Naive thymus-derived CD4-positive, alpha-beta T cell (primary cell): Measurements from ENCODE around the gene IQGAP2. TPM values are rescaled to one million over a fixed set of nuclear protein-coding genes. Genes with fewer than 3 reads are reported as not detected.
"Not testable (repeated sequence)": the region's sequence is repeated elsewhere in the genome, so short reads cannot be mapped to it uniquely, and the experiment has no call there.

Experiments
- ATAC-seq: fragments of 150-1000 bp; cut with Tn5 transposase; 2 replicates; pipeline ENCODE4 v1.10.0; 2021; ENCODE audit warnings: mild to moderate bottlenecking, moderate library complexity
- CTCF ChIA-PET: fragments of 350-600 bp; sonication (Branson Sonifier 250); formaldehyde crosslinking; loops from one replicate; lab custom pipeline; 2021; ENCODE audit warnings: antibody characterized with exemption; lab: Charles Lee
- POLR2A ChIA-PET: fragments of 350-600 bp; sonication (Branson Sonifier 250); formaldehyde crosslinking; loops from one replicate; lab custom pipeline; 2021; ENCODE audit warnings: antibody characterized with exemption, inconsistent platforms; lab: Charles Lee
- DNase-seq, 9 donors: peaks; one replicate each; pipeline versions ENCODE4 v3.0.0 to v3.0.0-alpha.2; 2020 to 2022; ENCODE audit warnings: mixed read lengths in 1 of 9
- H3K27ac ChIP-seq: one replicate; pipeline ENCODE4 v1.7.0; 2013; ENCODE audit warnings: mild to moderate bottlenecking, low read depth, low read length, moderate library complexity
- H3K27me3 ChIP-seq, 2 donors: one replicate each; pipeline ENCODE4 v1.7.0; 2013; ENCODE audit warnings: low read length in 2 of 2, mild to moderate bottlenecking in 2 of 2, moderate library complexity in 2 of 2; ENCODE audit not compliant: control insufficient read depth in 2 of 2, insufficient read depth in 2 of 2
- H3K36me3 ChIP-seq, 3 experiments: 1 replicate in 2 of 3; 2 replicates in 1 of 3; pipeline ENCODE4 v1.7.0; 2013; ENCODE audit warnings: low read length in 3 of 3, mild to moderate bottlenecking in 3 of 3, moderate library complexity in 1 of 3; ENCODE audit not compliant: insufficient read depth in 3 of 3, control insufficient read depth in 2 of 3
- H3K4me1 ChIP-seq, 2 donors: one replicate each; pipeline ENCODE4 v1.7.0; 2013; ENCODE audit warnings: low read length in 2 of 2, mild to moderate bottlenecking in 2 of 2, moderate library complexity in 1 of 2; ENCODE audit not compliant: control insufficient read depth in 2 of 2, insufficient read depth in 2 of 2
- H3K4me3 ChIP-seq: 2 replicates; pipeline ENCODE4 v1.7.0; 2013; ENCODE audit warnings: mild to moderate bottlenecking, low read length
- H3K9me3 ChIP-seq, 3 experiments: 1 replicate in 2 of 3; 2 replicates in 1 of 3; pipeline ENCODE4 v1.7.0; 2013; ENCODE audit warnings: low read length in 3 of 3; ENCODE audit not compliant: control insufficient read depth in 2 of 3
- H3K27ac Mint-ChIP-seq, 9 donors: one replicate each; pipeline ENCODE4 v1.8.0; 2020 to 2022; ENCODE audit warnings: mixed read lengths in 9 of 9, mild to moderate bottlenecking in 8 of 9, moderate library complexity in 5 of 9, inconsistent platforms in 2 of 9
- H3K27me3 Mint-ChIP-seq, 5 donors: one replicate each; pipeline ENCODE4 v1.8.0; 2021 to 2022; ENCODE audit warnings: mixed read lengths in 5 of 5, mild to moderate bottlenecking in 1 of 5
- H3K36me3 Mint-ChIP-seq, 5 donors: one replicate each; pipeline ENCODE4 v1.8.0; 2020 to 2022; ENCODE audit warnings: mixed read lengths in 5 of 5, mild to moderate bottlenecking in 3 of 5, inconsistent platforms in 1 of 5
- H3K4me1 Mint-ChIP-seq, 7 donors: one replicate each; pipeline ENCODE4 v1.8.0; 2020 to 2022; ENCODE audit warnings: mixed read lengths in 7 of 7, mild to moderate bottlenecking in 3 of 7, inconsistent platforms in 1 of 7
- H3K4me3 Mint-ChIP-seq, 10 donors: one replicate each; pipeline ENCODE4 v1.8.0; 2020 to 2022; ENCODE audit warnings: mild to moderate bottlenecking in 10 of 10, mixed read lengths in 10 of 10, moderate library complexity in 6 of 10, inconsistent platforms in 2 of 10
- H3K9me3 Mint-ChIP-seq, 11 donors: one replicate each; pipeline ENCODE4 v1.8.0; 2020 to 2022; ENCODE audit warnings: mixed read lengths in 11 of 11, mild to moderate bottlenecking in 4 of 11, inconsistent platforms in 1 of 11, moderate library complexity in 1 of 11
- intact Hi-C, 2 donors: fragments of 100-400 bp; cut with micrococcal nuclease; formaldehyde crosslinking; loops; one replicate each; pipeline ENCODE4 v1.15.1; 2023
- polyA plus RNA-seq, 2 donors: library from polyadenylated mRNA; unstranded; fragments of 300-500 nt; fragmentation: Illumina TruSeq; gene quantifications; one replicate each; pipeline ENCODE4 v1.2.3, GENCODE V29; 2021
- total RNA-seq, 6 experiments: library from RNA in 5 of 6; stranded (reverse) in 5 of 6; gene quantifications; 1 replicate in 5 of 6; 2 replicates in 1 of 6; pipeline ENCODE4 v1.2.3 and lab custom pipeline; 2021 to 2026

Gene IQGAP2
- total and polyA plus RNA-seq, 7 experiments from 2014 or later: 19.0 to 114 (median 86.3) TPM

- Histone ChIP-seq H3K36me3 (no peaks in the 10 kb centered on the region), H3K4me3 (no peak overlapping the region), H3K27ac (no peak overlapping the region), H3K4me1 (no peaks in the 10 kb centered on the region), H3K27me3 (no peaks in the 10 kb centered on the region), H3K9me3 (no peaks in the 10 kb centered on the region)
- ChIA-PET POLR2A (interaction anchor here (0.7 kb wide), 1 partner anchor 27 kb away, joined by 3 read pairs; no protein-coding TSS in a partner anchor), CTCF (interaction anchor here (0.8 to 1.2 kb wide), 2 partner anchors 11 to 17 kb away, joined by 3 to 5 read pairs; no protein-coding TSS in a partner anchor)
- intact Hi-C loops: loop anchor here in 1 of 2 donors (2.0 kb wide), 1 partner anchor 13 kb away; no protein-coding TSS in a partner anchor
- Mint-ChIP-seq H3K4me3 (no peak overlapping the region), H3K27me3 (no peaks in the 10 kb centered on the region), H3K36me3 (peaks cover 5 to 35% (median 26%) of the 10 kb centered on the region in 5 donors), H3K27ac (no peak overlapping the region), H3K9me3 (peaks cover 0 to 11% (median 3%) of the 10 kb centered on the region in 11 donors), H3K4me1 (peaks cover 9 to 41% (median 25%) of the 10 kb centered on the region in 7 donors)
- no peak for DNase-seq
- ATAC-seq: no peak
These were observed 110.4 kb downstream of the IQGAP2 start for GRCh38 chr5:76513476-76513875.

- H3K4me3 ChIP-seq: no peak overlapping the region
- no peaks in the 10 kb centered on the region for H3K27me3 ChIP-seq
- intact Hi-C loops: no loop called here
- DNase-seq (no peak), ATAC-seq (no peak)
- CTCF ChIA-PET: interaction anchor here (0.7 to 1.2 kb wide), 3 partner anchors 12 to 217 kb away, joined by 3 to 5 read pairs (median 3); no protein-coding TSS in a partner anchor
- Mint-ChIP-seq H3K9me3 (peaks cover 0 to 11% (median 3%) of the 10 kb centered on the region in 11 donors), H3K4me3 (peak overlapping the region in 1 of 10 donors; percentile 25), H3K27ac (peak overlapping the region in 5 of 9 donors; percentile 3 to 26 (median 10)), H3K4me1 (peaks cover 11 to 46% (median 28%) of the 10 kb centered on the region in 7 donors), H3K36me3 (peaks cover 5 to 38% (median 26%) of the 10 kb centered on the region in 5 donors), H3K27me3 (no peaks in the 10 kb centered on the region)
- H3K36me3 ChIP-seq: no peaks in the 10 kb centered on the region
- H3K4me1 ChIP-seq: no peaks in the 10 kb centered on the region
- POLR2A ChIA-PET: interaction anchor here (0.7 kb wide), 1 partner anchor 28 kb away, joined by 3 read pairs; no protein-coding TSS in a partner anchor
- no peak overlapping the region for H3K27ac ChIP-seq
- no peaks in the 10 kb centered on the region for H3K9me3 ChIP-seq
These were observed 111.2 kb downstream of the IQGAP2 start for GRCh38 chr5:76514292-76514691.

GRCh38 chr5:76514713-76515112, 111.6 kb downstream of the IQGAP2 start:
- Mint-ChIP-seq H3K27me3 (no peaks in the 10 kb centered on the region), H3K4me1 (peaks cover 13 to 49% (median 30%) of the 10 kb centered on the region in 7 donors), H3K36me3 (peaks cover 5 to 38% (median 26%) of the 10 kb centered on the region in 5 donors), H3K4me3 (no peak overlapping the region), H3K9me3 (peaks cover 0 to 11% (median 3%) of the 10 kb centered on the region in 11 donors), H3K27ac (peak overlapping the region in 5 of 9 donors; percentile 3 to 53 (median 10))
- ChIA-PET CTCF (interaction anchor here (1.2 kb wide), 1 partner anchor 13 kb away, joined by 5 read pairs; no protein-coding TSS in a partner anchor), POLR2A (no interaction called here)
- intact Hi-C loops: no loop called here
- H3K9me3 ChIP-seq: no peaks in the 10 kb centered on the region
- H3K36me3 ChIP-seq: no peaks in the 10 kb centered on the region
- no peak overlapping the region for H3K4me3 ChIP-seq
- no peaks in the 10 kb centered on the region for H3K4me1 ChIP-seq
- no peak overlapping the region for H3K27ac ChIP-seq
- DNase-seq (no peak), ATAC-seq (no peak)
- H3K27me3 ChIP-seq: no peaks in the 10 kb centered on the region

- Mint-ChIP-seq H3K4me3 (no peak overlapping the region), H3K36me3 (peaks cover 5 to 38% (median 30%) of the 10 kb centered on the region in 5 donors), H3K9me3 (peaks cover 0 to 11% (median 3%) of the 10 kb centered on the region in 11 donors), H3K27me3 (no peaks in the 10 kb centered on the region), H3K27ac (no peak overlapping the region), H3K4me1 (peaks cover 29 to 54% (median 34%) of the 10 kb centered on the region in 7 donors)
- POLR2A ChIA-PET: no interaction called here
- Histone ChIP-seq H3K9me3 (no peaks in the 10 kb centered on the region), H3K4me1 (peaks cover 0 to 6% of the 10 kb centered on the region in 2 donors), H3K36me3 (no peaks in the 10 kb centered on the region), H3K4me3 (no peak overlapping the region), H3K27me3 (no peaks in the 10 kb centered on the region), H3K27ac (no peak overlapping the region)
- DNase-seq (no peak), ATAC-seq (no peak)
- intact Hi-C loops: loop anchor here in 1 of 2 donors (2.0 kb wide), 1 partner anchor 17 kb away; no protein-coding TSS in a partner anchor
- CTCF ChIA-PET: interaction anchor here (0.6 kb wide), 1 partner anchor 13 kb away, joined by 4 read pairs; no protein-coding TSS in a partner anchor
These were observed 114.2 kb downstream of the IQGAP2 start for GRCh38 chr5:76517334-76517733.

GRCh38 chr5:76518246-76518645, 115.2 kb downstream of the IQGAP2 start:
- POLR2A ChIA-PET, ATAC-seq, H3K36me3 ChIP-seq, H3K4me3 ChIP-seq, intact Hi-C loops, H3K4me1 ChIP-seq, H3K9me3 ChIP-seq, H3K4me3 Mint-ChIP-seq, DNase-seq, H3K27ac ChIP-seq, H3K27me3 Mint-ChIP-seq, H3K27me3 ChIP-seq: not testable (repeated sequence)
- H3K9me3 Mint-ChIP-seq: peaks cover 0 to 11% (median 3%) of the 10 kb centered on the region in 11 donors
- H3K4me1 Mint-ChIP-seq: peaks cover 33 to 60% (median 40%) of the 10 kb centered on the region in 7 donors
- CTCF ChIA-PET: interaction anchor here (0.6 kb wide), 1 partner anchor 12 kb away, joined by 4 read pairs; no protein-coding TSS in a partner anchor
- H3K27ac Mint-ChIP-seq: peak overlapping the region in 1 of 9 donors; percentile 4
- H3K36me3 Mint-ChIP-seq: peaks cover 5 to 38% (median 30%) of the 10 kb centered on the region in 5 donors

GRCh38 chr5:76521240-76521758, 118.2 kb downstream of the IQGAP2 start:
- ATAC-seq: peak; percentile 51
- intact Hi-C loops: loop anchor here (1.0 to 5.0 kb wide), 5 partner anchors 22 to 859 kb away; partner anchors contain the start of gene IQGAP2 (in 1 of the 2)
- Histone ChIP-seq H3K4me3 (no peak overlapping the region), H3K36me3 (no peaks in the 10 kb centered on the region), H3K4me1 (peaks cover 0 to 7% of the 10 kb centered on the region in 2 donors), H3K27ac (no peak overlapping the region), H3K9me3 (no peaks in the 10 kb centered on the region), H3K27me3 (no peaks in the 10 kb centered on the region)
- Mint-ChIP-seq H3K27me3 (no peaks in the 10 kb centered on the region), H3K4me1 (peaks cover 43 to 73% (median 55%) of the 10 kb centered on the region in 7 donors), H3K27ac (peak overlapping the region in 6 of 9 donors; percentile 6 to 78 (median 32)), H3K36me3 (peaks cover 0 to 24% (median 22%) of the 10 kb centered on the region in 5 donors), H3K9me3 (peaks cover 0 to 11% (median 3%) of the 10 kb centered on the region in 11 donors), H3K4me3 (peak overlapping the region in 5 of 10 donors; percentile 27 to 70 (median 35))
- POLR2A ChIA-PET: interaction anchor here (0.5 kb wide), 1 partner anchor 1449 kb away, joined by 3 read pairs; no protein-coding TSS in a partner anchor
- CTCF ChIA-PET: interaction anchor here (0.7 kb wide), 2 partner anchors 58 to 59 kb away, joined by 3 read pairs; no protein-coding TSS in a partner anchor
- DNase-seq: no peak
